Measurements from ENCODE around the gene CSGALNACT2. TPM values are rescaled to one million over a fixed set of nuclear protein-coding genes. Genes with fewer than 3 reads are reported as not detected.

CSGALNACT2 gene
- total RNA-seq, 1 experiment from 2014 or later, result 8.9 TPM

- Histone ChIP-seq H3K79me1 (ENCODE audit: insufficient read depth, low read depth, low read length, poor library complexity, severe bottlenecking) (no peaks in the 10 kb centered on the region), H3K56ac (ENCODE audit: insufficient read length, low read depth, low read length) (no peak overlapping the region), H3K27ac (ENCODE audit: insufficient read length, low read depth, low read length) (no peak overlapping the region), H4K8ac (replicated peaks; ENCODE audit: insufficient read length, low read depth, low read length) (no peak overlapping the region), H2BK20ac (ENCODE audit: low read depth, low read length, poor library complexity, severe bottlenecking) (no peak overlapping the region), H4K20me1 (ENCODE audit: control insufficient read depth, insufficient read depth, insufficient read length) (no peaks in the 10 kb centered on the region), H3K79me2 (ENCODE audit: insufficient read depth, low read length) (no peaks in the 10 kb centered on the region), H3T11ph (ENCODE audit: low read length) (no peak overlapping the region), H3K9ac (ENCODE audit: extremely low read depth, insufficient read length, low read length) (no peak overlapping the region), H3K4me2 (ENCODE audit: insufficient read depth, insufficient read length, low read length) (no peak overlapping the region), H3K9me3 (ENCODE audit: control insufficient read depth, low read depth, low read length) (no peaks in the 10 kb centered on the region), H3K27me3 (ENCODE audit: insufficient read depth, low read length) (no peaks in the 10 kb centered on the region), H2BK120ac (ENCODE audit: low read depth, low read length, poor library complexity, severe bottlenecking) (no peak overlapping the region), H2BK15ac (ENCODE audit: low read depth, low read length) (no peak overlapping the region), H3K14ac (ENCODE audit: insufficient read depth, low read length) (no peak overlapping the region), H3K4me1 (ENCODE audit: insufficient read depth, low read length) (no peaks in the 10 kb centered on the region), H3K23ac (ENCODE audit: insufficient read length, low read depth, low read length) (no peak overlapping the region), H4K5ac (ENCODE audit: insufficient read length, low read depth, low read length) (no peak overlapping the region), H2BK5ac (ENCODE audit: insufficient read length, low read length) (no peak overlapping the region), H4K91ac (ENCODE audit: insufficient read length, low read depth, low read length) (no peak overlapping the region), H2AFZ (ENCODE audit: low read length) (no peak overlapping the region), H3K23me2 (ENCODE audit: insufficient read length, low read depth, low read length, poor library complexity, severe bottlenecking) (no peaks in the 10 kb centered on the region), H2BK12ac (ENCODE audit: insufficient read length, low read depth, low read length) (no peak overlapping the region), H3K18ac (ENCODE audit: insufficient read length, low read depth, low read length) (no peak overlapping the region), H2AK5ac (ENCODE audit: insufficient read length, low read length) (no peak overlapping the region), H3K4ac (ENCODE audit: low read depth, low read length) (no peak overlapping the region)
- peaks cover 1% of the 10 kb centered on the region; the same call in 1 of the 2 replicates for H3K27me3 Mint-ChIP-seq (ENCODE audit: low read depth)
- no peaks in the 10 kb centered on the region for H3K9me3 Mint-ChIP-seq
- no CpG with 5 or more reads among the region's 18 CpGs for WGBS (ENCODE audit: extremely low coverage, insufficient read length, low lambda C conversion rate)
- H3K4me1 Mint-ChIP-seq, result peaks cover 12 to 14% of the 10 kb centered on the region in 2 experiments
- no peak for TF ChIP-seq CTCF (conservative IDR thresholded peaks at IDR 0.05)
- no peak overlapping the region for H3K4me3 Mint-ChIP-seq
- H3K36me3 Mint-ChIP-seq (ENCODE audit: insufficient read depth in 1 of 3, low read depth in 3 of 3), result no peaks in the 10 kb centered on the region
- H3K27ac Mint-ChIP-seq, result peak overlapping the region in 1 of 3 experiments; percentile 65; a peak in 1 of 7 replicates
- no peak for DNase-seq
Observed at GRCh38 chr10:43218206-43218950, 80.1 kb downstream of the CSGALNACT2 start.
